ENCODE data around the gene TMEM164. TPM values are rescaled to one million over a fixed set of nuclear protein-coding genes. Genes with fewer than 3 reads are reported as not detected.
"Not testable (repeated sequence)": the region's sequence is repeated elsewhere in the genome, so short reads cannot be mapped to it uniquely, and the experiment has no call there.

TMEM164 gene
- total and polyA plus RNA-seq, 10 of the 15 experiments (the other 5 are each of a cell fraction or from before 2014, with no cell fraction given) = 0.61 to 18.3 (median 7.0) TPM

- in situ Hi-C loops (cut with MboI); H3K4me3 ChIP-seq; FAIRE-seq; H3K27me3 ChIP-seq (replicated peaks in 1 of 2; ENCODE audit: control insufficient read depth in 2 of 2, insufficient read depth in 2 of 2, low read length in 1 of 2); H3K9ac ChIP-seq (ENCODE audit: control insufficient read depth, insufficient read depth, low read length); CTCF ChIA-PET; H4K20me1 ChIP-seq (ENCODE audit: control insufficient read depth, insufficient read depth); POLR2A ChIA-PET; intact Hi-C loops (cut with micrococcal nuclease; ENCODE audit: unreplicated experiment); DNase-seq (ENCODE audit: low read depth, low spot score); H3K9me3 ChIP-seq (replicated peaks; ENCODE audit: control insufficient read depth, insufficient read depth, low read length); H3K79me2 ChIP-seq (ENCODE audit: control insufficient read depth, insufficient read depth, low read length); SMC1A ChIA-PET (ENCODE audit: uncharacterized antibody, unreplicated experiment); BruUV-seq (replicated peaks); RAD21 ChIA-PET (ENCODE audit: unreplicated experiment); H3K4me1 ChIP-seq (ENCODE audit: control insufficient read depth, insufficient read depth, low read length); ATAC-seq; H3K4me2 ChIP-seq (ENCODE audit: control insufficient read depth, insufficient read depth); H3K36me3 ChIP-seq (ENCODE audit: control insufficient read depth in 2 of 2, insufficient read depth in 2 of 2, low read length in 1 of 2); H3K27ac ChIP-seq (ENCODE audit: control insufficient read depth, insufficient read depth); H2AFZ ChIP-seq (ENCODE audit: control insufficient read depth, low read depth, low read length): not testable (repeated sequence)
- WGBS (ENCODE audit: insufficient coverage, insufficient replicate concordance, low lambda C conversion rate, missing lambda C conversion rate) = 14% methylated on average over 4 of the region's 4 CpGs
Measured at GRCh38 chrX:109970841-109971240, 32.1 kb upstream of the TMEM164 start.

GRCh38 chrX:109974906-109975655, 27.8 kb upstream of the TMEM164 start:
- ATAC-seq = no peak
- CTCF ChIA-PET = no interaction called here
- TF ChIP-seq IRF3 (IDR thresholded peaks at IDR 0.05) (no peak), STAT1 (conservative IDR thresholded peaks at IDR 0.05) (no peak), KLF5 (IDR thresholded peaks at IDR 0.05; ENCODE audit: partially characterized antibody) (no peak), CEBPZ (IDR thresholded peaks at IDR 0.05; ENCODE audit: low read depth, low read length) (no peak), EGR1 (IDR thresholded peaks at IDR 0.05; ENCODE audit: borderline replicate concordance in 1 of 2, low read depth in 2 of 2, low read length in 2 of 2) (no peak), ESRRA (IDR thresholded peaks at IDR 0.05; ENCODE audit: low read length) (no peak), ELK1 (IDR thresholded peaks at IDR 0.05; ENCODE audit: low read depth, low read length) (no peak)

More at GRCh38 chrX:109974906-109975655, 27.8 kb upstream of the TMEM164 start:
- H3K4me3 ChIP-seq = no peak overlapping the region
- no peak overlapping the region for H3K27ac ChIP-seq (ENCODE audit: control insufficient read depth, insufficient read depth)
- H2AFZ ChIP-seq (ENCODE audit: control insufficient read depth, low read depth, low read length) = no peak overlapping the region
- DNase-seq (ENCODE audit: low read depth, low spot score) = no peak
- SMC1A ChIA-PET (ENCODE audit: uncharacterized antibody, unreplicated experiment) = interaction anchor here (1.3 kb wide), 1 partner anchor 31 kb away, joined by 3 read pairs; no protein-coding TSS in a partner anchor
- POLR2A ChIA-PET = no interaction called here
- peaks cover 0 to 2% of the 10 kb centered on the region in 2 experiments; a peak in 1 of 4 replicates for H3K27me3 ChIP-seq (replicated peaks in 1 of 2; ENCODE audit: control insufficient read depth in 2 of 2, insufficient read depth in 2 of 2, low read length in 1 of 2)
- H3K9ac ChIP-seq (ENCODE audit: control insufficient read depth, insufficient read depth, low read length) = no peak overlapping the region
- FAIRE-seq = no peak
- BruUV-seq (replicated peaks) = no TSS peak
- H3K4me2 ChIP-seq (ENCODE audit: control insufficient read depth, insufficient read depth) = no peak overlapping the region
- H3K9me3 ChIP-seq (replicated peaks; ENCODE audit: control insufficient read depth, insufficient read depth, low read length) = no peaks in the 10 kb centered on the region
- intact Hi-C loops (cut with micrococcal nuclease; ENCODE audit: unreplicated experiment) = no loop called here
- in situ Hi-C loops (cut with MboI) = no loop called here
- H4K20me1 ChIP-seq (ENCODE audit: control insufficient read depth, insufficient read depth) = no peaks in the 10 kb centered on the region; the same call in 1 of the 2 replicates
- no peaks in the 10 kb centered on the region for H3K79me2 ChIP-seq (ENCODE audit: control insufficient read depth, insufficient read depth, low read length)
- WGBS (ENCODE audit: insufficient coverage, insufficient replicate concordance, low lambda C conversion rate, missing lambda C conversion rate) = 0% methylated on average over 1 of the region's 1 CpG
- RAD21 ChIA-PET (ENCODE audit: unreplicated experiment) = no interaction called here
- no peaks in the 10 kb centered on the region for H3K36me3 ChIP-seq (ENCODE audit: control insufficient read depth in 2 of 2, insufficient read depth in 2 of 2, low read length in 1 of 2)
- no peaks in the 10 kb centered on the region for H3K4me1 ChIP-seq (ENCODE audit: control insufficient read depth, insufficient read depth, low read length)

Data from GM12878 (cell line).